Nephron (organoid): Measurements from ENCODE around the gene CPED1.
"Not testable (repeated sequence)": the region's sequence is repeated elsewhere in the genome, so short reads cannot be mapped to it uniquely, and the experiment has no call there.

Experiments used
- H3K27ac Mint-ChIP-seq, 3 experiments: 2 replicates each; pipeline ENCODE4 v1.8.0; 2020; ENCODE audit warnings: mixed read lengths in 3 of 3, mild to moderate bottlenecking in 2 of 3, moderate library complexity in 1 of 3
- H3K27me3 Mint-ChIP-seq: 2 replicates; pipeline ENCODE4 v1.8.0; 2021; ENCODE audit warnings: low read depth, mild to moderate bottlenecking, moderate library complexity, mixed read lengths
- H3K36me3 Mint-ChIP-seq: 2 replicates; pipeline ENCODE4 v1.8.0; 2020; ENCODE audit warnings: low read depth, mixed read lengths
- H3K4me1 Mint-ChIP-seq: 2 replicates; pipeline ENCODE4 v1.8.0; 2020; ENCODE audit warnings: mixed read lengths
- H3K4me3 Mint-ChIP-seq, 3 experiments: 2 replicates each; pipeline ENCODE4 v1.8.0; 2020; ENCODE audit warnings: mild to moderate bottlenecking in 3 of 3, mixed read lengths in 3 of 3, moderate library complexity in 2 of 3
- H3K9me3 Mint-ChIP-seq: 2 replicates; pipeline ENCODE4 v1.8.0; 2020; ENCODE audit warnings: mixed read lengths
- CTCF ChIP-seq, 3 experiments: fragments of 200-600 bp; sonication (generic); IDR thresholded peaks; one replicate each; pipeline ENCODE4 v1.5.0; 2021; ENCODE audit warnings: antibody characterized with exemption in 3 of 3; ENCODE audit not compliant: unreplicated experiment in 3 of 3

CPED1 gene

GRCh38 chr7:121109145-121109544, 120.6 kb downstream of the CPED1 start:
- Mint-ChIP-seq H3K4me1 (peaks cover 5% of the 10 kb centered on the region), H3K9me3 (no peaks in the 10 kb centered on the region), H3K27ac (no peak overlapping the region), H3K4me3 (no peak overlapping the region), H3K27me3 (no peaks in the 10 kb centered on the region), H3K36me3 (peaks cover 7% of the 10 kb centered on the region)
- TF ChIP-seq CTCF (IDR thresholded peaks at IDR 0.05; ENCODE audit: unreplicated experiment in 3 of 3): no peak

- H3K9me3 Mint-ChIP-seq: no peaks in the 10 kb centered on the region
- no peak overlapping the region for H3K27ac Mint-ChIP-seq
- peaks cover 7% of the 10 kb centered on the region for H3K36me3 Mint-ChIP-seq
Measured at GRCh38 chr7:121113288-121113687, 124.8 kb downstream of the CPED1 start.

GRCh38 chr7:121116396-121116795, 127.9 kb downstream of the CPED1 start:
- Mint-ChIP-seq H3K27me3 (peaks cover 4% of the 10 kb centered on the region), H3K27ac (no peak overlapping the region), H3K4me1 (no peaks in the 10 kb centered on the region), H3K4me3 (no peak overlapping the region), H3K36me3 (peaks cover 14% of the 10 kb centered on the region), H3K9me3 (peaks cover 5% of the 10 kb centered on the region)
- no peak for TF ChIP-seq CTCF (IDR thresholded peaks at IDR 0.05; ENCODE audit: unreplicated experiment in 3 of 3)

More at GRCh38 chr7:121113288-121113687, 124.8 kb downstream of the CPED1 start:
- H3K4me3 Mint-ChIP-seq: no peak overlapping the region
- no peak for TF ChIP-seq CTCF (IDR thresholded peaks at IDR 0.05; ENCODE audit: unreplicated experiment in 3 of 3)
- no peaks in the 10 kb centered on the region for H3K4me1 Mint-ChIP-seq
- peaks cover 4% of the 10 kb centered on the region for H3K27me3 Mint-ChIP-seq

GRCh38 chr7:121119047-121119446, 130.5 kb downstream of the CPED1 start:
- TF ChIP-seq CTCF (IDR thresholded peaks at IDR 0.05; ENCODE audit: unreplicated experiment in 3 of 3): no peak
- H3K27ac Mint-ChIP-seq: no peak overlapping the region
- peaks cover 4% of the 10 kb centered on the region for H3K27me3 Mint-ChIP-seq
- H3K9me3 Mint-ChIP-seq: peaks cover 5% of the 10 kb centered on the region
- peaks cover 14% of the 10 kb centered on the region for H3K36me3 Mint-ChIP-seq
- H3K4me3 Mint-ChIP-seq: no peak overlapping the region
- H3K4me1 Mint-ChIP-seq: no peaks in the 10 kb centered on the region

GRCh38 chr7:121123032-121123431, 134.5 kb downstream of the CPED1 start:
- H3K27me3 Mint-ChIP-seq: no peaks in the 10 kb centered on the region
- no peak overlapping the region for H3K27ac Mint-ChIP-seq
- H3K4me1 Mint-ChIP-seq: no peaks in the 10 kb centered on the region
- peaks cover 5% of the 10 kb centered on the region for H3K9me3 Mint-ChIP-seq
- H3K36me3 Mint-ChIP-seq: peaks cover 22% of the 10 kb centered on the region
- H3K4me3 Mint-ChIP-seq: no peak overlapping the region
- TF ChIP-seq CTCF (IDR thresholded peaks at IDR 0.05; ENCODE audit: unreplicated experiment in 3 of 3): no peak

GRCh38 chr7:121125454-121125853, 136.9 kb downstream of the CPED1 start:
- H3K4me3 Mint-ChIP-seq, H3K9me3 Mint-ChIP-seq, H3K27ac Mint-ChIP-seq, H3K36me3 Mint-ChIP-seq, H3K4me1 Mint-ChIP-seq, H3K27me3 Mint-ChIP-seq: not testable (repeated sequence)
